Stomach smooth muscle (tissue), 2 donors: ENCODE data around the gene FGF8.
"Not testable (repeated sequence)": the region's sequence is repeated elsewhere in the genome, so short reads cannot be mapped to it uniquely, and the experiment has no call there.

Experiments used
- H3K27ac ChIP-seq: one replicate; pipeline ENCODE4 v1.7.0; 2013; ENCODE audit warnings: mild to moderate bottlenecking, low read length, inconsistent platforms
- H3K27me3 ChIP-seq, 2 donors: one replicate each; pipeline ENCODE4 v1.7.0; 2013; ENCODE audit warnings: low read length in 2 of 2; ENCODE audit not compliant: insufficient read depth in 2 of 2, control insufficient read depth in 1 of 2
- H3K36me3 ChIP-seq, 2 donors: one replicate each; pipeline ENCODE4 v1.7.0; 2013; ENCODE audit warnings: low read length in 2 of 2; ENCODE audit not compliant: control insufficient read depth in 2 of 2, insufficient read depth in 2 of 2
- H3K4me1 ChIP-seq: one replicate; pipeline ENCODE4 v1.7.0; 2013; ENCODE audit warnings: low read length; ENCODE audit not compliant: control insufficient read depth, insufficient read depth
- H3K4me3 ChIP-seq, 2 donors: one replicate each; pipeline ENCODE4 v1.7.0; 2013; ENCODE audit warnings: low read length in 2 of 2
- H3K9ac ChIP-seq, 2 donors: one replicate each; pipeline ENCODE4 v1.7.0; 2013; ENCODE audit warnings: low read length in 2 of 2, mild to moderate bottlenecking in 1 of 2
- H3K9me3 ChIP-seq, 2 donors: one replicate each; pipeline ENCODE4 v1.7.0; 2013; ENCODE audit warnings: low read length in 2 of 2; ENCODE audit not compliant: control insufficient read depth in 2 of 2
- donor health status: healthy.
- donor health status: Pancreatic carcinoma.

Gene FGF8

GRCh38 chr10:101807158-101807557 is 31.2 kb upstream of the FGF8 start:
- H3K36me3 ChIP-seq, result peaks cover 34 to 52% of the 10 kb centered on the region in 2 donors

GRCh38 chr10:101803511-101803910 is 27.6 kb upstream of the FGF8 start:
- Histone ChIP-seq H3K4me3 (no peak overlapping the region), H3K9me3 (no peaks in the 10 kb centered on the region), H3K9ac (no peak overlapping the region), H3K27ac (no peak overlapping the region), H3K27me3 (no peaks in the 10 kb centered on the region), H3K36me3 (peaks cover 46 to 52% of the 10 kb centered on the region in 2 donors), H3K4me1 (no peaks in the 10 kb centered on the region)

More at GRCh38 chr10:101807158-101807557, 31.2 kb upstream of the FGF8 start:
- H3K27me3 ChIP-seq, result no peaks in the 10 kb centered on the region
- no peak overlapping the region for H3K27ac ChIP-seq
- H3K4me3 ChIP-seq, result no peak overlapping the region
- no peaks in the 10 kb centered on the region for H3K9me3 ChIP-seq
- H3K4me1 ChIP-seq, result no peaks in the 10 kb centered on the region
- H3K9ac ChIP-seq, result no peak overlapping the region

- peaks cover 54 to 63% of the 10 kb centered on the region in 2 donors for H3K36me3 ChIP-seq
Measured at GRCh38 chr10:101797403-101798059, 21.6 kb upstream of the FGF8 start.

DNA sequence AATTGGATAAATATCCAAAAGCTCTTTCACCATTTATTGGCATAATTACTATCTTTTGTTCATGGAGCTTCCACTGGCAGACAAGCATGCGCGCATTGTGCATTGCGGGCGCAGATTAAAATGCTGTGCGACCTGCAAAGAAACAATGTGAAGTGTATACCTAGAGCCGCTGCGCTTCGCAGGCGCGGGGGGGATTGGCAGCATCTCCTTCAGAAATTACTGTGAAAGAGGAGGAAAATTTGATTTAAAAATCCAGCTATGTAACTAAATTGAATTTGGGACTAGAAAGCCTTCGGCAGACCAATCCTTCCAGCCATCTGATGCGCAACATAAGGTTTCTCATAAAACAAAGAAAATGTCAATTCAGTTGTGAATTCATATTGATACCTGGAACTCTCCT is 17.6 kb upstream of the FGF8 start:
- H3K27ac ChIP-seq, result no peak overlapping the region
- H3K27me3 ChIP-seq, result no peaks in the 10 kb centered on the region
- no peak overlapping the region for H3K4me3 ChIP-seq
- peaks cover 49% of the 10 kb centered on the region in 2 donors for H3K36me3 ChIP-seq
- H3K4me1 ChIP-seq, result no peaks in the 10 kb centered on the region
- no peak overlapping the region for H3K9ac ChIP-seq
- no peaks in the 10 kb centered on the region for H3K9me3 ChIP-seq

More at GRCh38 chr10:101797403-101798059, 21.6 kb upstream of the FGF8 start:
- no peak overlapping the region for H3K27ac ChIP-seq
- H3K27me3 ChIP-seq, result no peaks in the 10 kb centered on the region
- H3K4me3 ChIP-seq, result no peak overlapping the region
- no peaks in the 10 kb centered on the region for H3K4me1 ChIP-seq
- no peaks in the 10 kb centered on the region for H3K9me3 ChIP-seq
- H3K9ac ChIP-seq, result no peak overlapping the region

- no peak overlapping the region for H3K27ac ChIP-seq
- H3K9ac ChIP-seq, result no peak overlapping the region
- no peaks in the 10 kb centered on the region for H3K4me1 ChIP-seq
- H3K27me3 ChIP-seq, result no peaks in the 10 kb centered on the region
- H3K9me3 ChIP-seq, result no peaks in the 10 kb centered on the region
- H3K4me3 ChIP-seq, result no peak overlapping the region
- peaks cover 47 to 49% of the 10 kb centered on the region in 2 donors for H3K36me3 ChIP-seq
Measured at GRCh38 chr10:101789686-101790085, 13.8 kb upstream of the FGF8 start.

- not testable (repeated sequence) for H3K9me3 ChIP-seq, H3K4me3 ChIP-seq, H3K27me3 ChIP-seq, H3K4me1 ChIP-seq, H3K9ac ChIP-seq, H3K27ac ChIP-seq
- peaks cover 47 to 50% of the 10 kb centered on the region in 2 donors for H3K36me3 ChIP-seq
Measured at GRCh38 chr10:101789231-101789630, 13.3 kb upstream of the FGF8 start.

- Histone ChIP-seq H3K9me3 (no peaks in the 10 kb centered on the region), H3K4me3 (no peak overlapping the region), H3K36me3 (peaks cover 30 to 33% of the 10 kb centered on the region in 2 donors), H3K27me3 (no peaks in the 10 kb centered on the region), H3K27ac (no peak overlapping the region), H3K9ac (no peak overlapping the region), H3K4me1 (peaks cover 28% of the 10 kb centered on the region)
Measured at GRCh38 chr10:101785801-101786200, 9.9 kb upstream of the FGF8 start.

- H3K4me3 ChIP-seq, result no peak overlapping the region
- H3K27ac ChIP-seq, result no peak overlapping the region
- H3K9ac ChIP-seq, result peak overlapping the region in 1 of 2 donors; percentile 10
- H3K9me3 ChIP-seq, result no peaks in the 10 kb centered on the region
- H3K27me3 ChIP-seq, result peaks cover 3 to 8% of the 10 kb centered on the region in 2 donors
- H3K4me1 ChIP-seq, result peaks cover 41% of the 10 kb centered on the region
- peaks cover 26 to 30% of the 10 kb centered on the region in 2 donors for H3K36me3 ChIP-seq
Measured at GRCh38 chr10:101784558-101784957, 8.6 kb upstream of the FGF8 start.

- Histone ChIP-seq H3K27ac (peak overlapping the region; percentile 11), H3K4me1 (peaks cover 49% of the 10 kb centered on the region), H3K27me3 (peaks cover 7 to 16% of the 10 kb centered on the region in 2 donors), H3K36me3 (peaks cover 22 to 30% of the 10 kb centered on the region in 2 donors), H3K9me3 (no peaks in the 10 kb centered on the region), H3K4me3 (peak overlapping the region; percentile 86 to 89), H3K9ac (peak overlapping the region; percentile 79 to 85)
Measured at GRCh38 chr10:101783736-101784118, 7.8 kb upstream of the FGF8 start.

DNA sequence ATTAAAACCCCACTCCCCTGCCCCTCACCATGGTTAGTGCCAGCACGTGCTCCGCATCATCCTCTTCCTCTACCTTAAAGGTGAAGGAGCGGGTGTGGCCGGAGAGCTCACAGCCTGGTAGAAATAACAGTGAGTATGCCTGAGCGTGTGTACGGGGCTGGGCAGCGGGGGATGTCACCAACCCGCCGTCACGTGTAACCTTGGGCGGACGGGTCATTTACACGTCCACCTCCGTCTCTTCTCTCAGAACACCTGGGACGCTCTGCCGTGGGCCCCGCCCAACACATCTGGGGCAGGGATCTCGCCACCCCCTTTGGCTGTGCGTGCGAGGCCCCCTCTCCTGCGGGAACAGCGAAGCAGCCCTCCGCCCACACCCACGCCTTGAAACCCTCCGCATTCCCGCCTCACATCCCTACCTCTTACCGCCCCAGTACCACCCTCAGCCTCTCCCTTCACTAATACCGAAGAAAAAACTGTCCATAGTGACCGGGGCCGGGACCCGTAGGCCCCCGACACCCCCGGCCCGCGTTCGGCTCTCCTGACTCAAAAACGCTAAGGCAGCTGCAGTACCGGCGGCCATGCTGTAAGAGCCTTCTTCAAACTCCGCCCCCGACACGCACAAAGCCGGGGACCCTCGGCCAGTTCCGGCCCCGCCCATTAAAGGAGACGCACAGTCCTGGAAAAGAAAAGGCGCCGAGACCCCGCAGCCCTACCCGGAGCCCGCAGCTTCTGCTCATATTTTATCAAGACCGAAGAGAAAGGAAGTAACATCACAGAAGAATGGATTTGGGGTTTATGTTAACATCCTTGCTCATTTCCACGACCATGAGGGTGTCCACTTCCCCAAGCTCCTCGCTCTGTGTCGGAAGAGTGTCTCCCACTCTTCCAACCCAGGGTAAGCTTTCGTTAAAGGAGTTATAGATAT is 7.2 kb upstream of the FGF8 start, which contains the start of gene NPM3:
NPM3 (minus strand) TSS at position 636 of the 925 bp plus-strand sequence; CDS start at position 580, 56 bp downstream.
- peak within 1 kb of the TSS; percentile 86 to 89 for H3K4me3 ChIP-seq
- H3K9me3 ChIP-seq, result no peaks in the 10 kb centered on the region
- H3K4me1 ChIP-seq, result peaks cover 50% of the 10 kb centered on the region
- peak within 1 kb of the TSS; percentile 79 to 85 for H3K9ac ChIP-seq
- peaks cover 14 to 23% of the 10 kb centered on the region in 2 donors for H3K27me3 ChIP-seq
- peaks cover 22 to 30% of the 10 kb centered on the region in 2 donors for H3K36me3 ChIP-seq
- peak within 1 kb of the TSS; percentile 31 for H3K27ac ChIP-seq
